SK-N-SH treated with all-trans-retinoic acid at 6 μM for 48 hours (cell line): ENCODE data around the gene FTO.

Experiments
- ATAC-seq: fragments of 200-7000 bp; cut with Tn5 transposase; 3 replicates; pipeline ENCODE4 v1.9.1; 2020; ENCODE audit warnings: mild to moderate bottlenecking, moderate library complexity
- ARNTL ChIP-seq: fragments of 450-650 bp; formaldehyde crosslinking; IDR thresholded peaks from 2 replicates; pipeline ENCODE4 v1.5.0; 2020; ENCODE audit warnings: low read depth, mild to moderate bottlenecking, moderate library complexity, borderline replicate concordance
- CREB5 ChIP-seq: fragments of 250-450 bp; sonication (Bioruptor Pico); IDR thresholded peaks from 2 replicates; pipeline ENCODE4 v1.5.1; 2020; ENCODE audit warnings: low read depth, mild to moderate bottlenecking, moderate library complexity
- CSRNP3 ChIP-seq: fragments of 250-450 bp; sonication (Bioruptor Pico); IDR thresholded peaks from 2 replicates; pipeline ENCODE4 v1.5.1; 2021; ENCODE audit warnings: mild to moderate bottlenecking, moderate library complexity
- ESRRG ChIP-seq: fragments of 250-450 bp; sonication (Bioruptor Pico); IDR thresholded peaks from 2 replicates; pipeline ENCODE4 v1.6.1; 2021; ENCODE audit warnings: mild to moderate bottlenecking
- GLIS3 ChIP-seq: fragments of 250-450 bp; sonication (Bioruptor Pico); IDR thresholded peaks from 2 replicates; pipeline ENCODE4 v1.5.0; 2020; ENCODE audit warnings: mild to moderate bottlenecking, moderate library complexity
- ISL1 ChIP-seq: fragments of 250-450 bp; sonication (Bioruptor Pico); IDR thresholded peaks from 2 replicates; pipeline ENCODE4 v2.1.2; 2022; ENCODE audit warnings: mild to moderate bottlenecking, moderate library complexity
- OSR1 ChIP-seq: fragments of 250-450 bp; sonication (Bioruptor Pico); IDR thresholded peaks from 2 replicates; pipeline ENCODE4 v1.8.0; 2022; ENCODE audit warnings: moderate library complexity, mild to moderate bottlenecking, inconsistent platforms
- POU6F1 ChIP-seq: fragments of 250-450 bp; sonication (Bioruptor Pico); IDR thresholded peaks from 2 replicates; pipeline ENCODE4 v1.8.0; 2021; ENCODE audit warnings: low read depth, mild to moderate bottlenecking, moderate library complexity, borderline replicate concordance
- PPARA ChIP-seq: fragments of 250-450 bp; sonication (Bioruptor Pico); IDR thresholded peaks from 2 replicates; pipeline ENCODE4 v1.5.0; 2020; ENCODE audit warnings: mild to moderate bottlenecking, borderline replicate concordance
- RARB ChIP-seq: fragments of 250-450 bp; sonication (Bioruptor Pico); IDR thresholded peaks from 2 replicates; pipeline ENCODE4 v1.8.0; 2021; ENCODE audit warnings: mild to moderate bottlenecking, moderate library complexity
- SNAI2 ChIP-seq: fragments of 250-450 bp; sonication (Bioruptor Pico); IDR thresholded peaks from 2 replicates; pipeline ENCODE4 v1.5.0; 2020; ENCODE audit warnings: mild to moderate bottlenecking, moderate library complexity
- TCF4 ChIP-seq: fragments of 250-450 bp; sonication (Bioruptor Pico); IDR thresholded peaks from 2 replicates; pipeline ENCODE4 v1.8.0; 2021; ENCODE audit warnings: mild to moderate bottlenecking, moderate library complexity, borderline replicate concordance
- TOX ChIP-seq: fragments of 250-450 bp; sonication (Bioruptor Pico); IDR thresholded peaks from 2 replicates; pipeline ENCODE4 v1.8.0; 2021; ENCODE audit warnings: mild to moderate bottlenecking, moderate library complexity, borderline replicate concordance
- TSHZ2 ChIP-seq: fragments of 250-450 bp; sonication (Bioruptor Pico); IDR thresholded peaks from 2 replicates; pipeline ENCODE4 v1.5.0; 2020; ENCODE audit warnings: mild to moderate bottlenecking, moderate library complexity
- ZC3H10 ChIP-seq: fragments of 250-450 bp; sonication (Bioruptor Pico); IDR thresholded peaks from 2 replicates; pipeline ENCODE4 v1.5.1; 2021; ENCODE audit warnings: mild to moderate bottlenecking, moderate library complexity
- ZFP3 ChIP-seq: fragments of 250-450 bp; sonication (Bioruptor Pico); IDR thresholded peaks from 2 replicates; pipeline ENCODE4 v1.5.0; 2020; ENCODE audit warnings: mild to moderate bottlenecking, moderate library complexity
- ZFP30 ChIP-seq: fragments of 450-650 bp; formaldehyde crosslinking; IDR thresholded peaks from 2 replicates; pipeline ENCODE4 v1.5.0; 2022; ENCODE audit warnings: mild to moderate bottlenecking, moderate library complexity
- ZNF565 ChIP-seq: fragments of 450-650 bp; formaldehyde crosslinking; conservative IDR thresholded peaks from 2 replicates; pipeline ENCODE4 v1.5.0; 2020; ENCODE audit warnings: low read depth, mild to moderate bottlenecking, moderate library complexity
- ZNF70 ChIP-seq: fragments of 450-650 bp; formaldehyde crosslinking; IDR thresholded peaks from 2 replicates; pipeline ENCODE4 v1.5.0; 2020; ENCODE audit warnings: mild to moderate bottlenecking, moderate library complexity

The FTO gene

GRCh38 chr16:53745086-53745485, 41.1 kb downstream of the FTO start:
- ATAC-seq: no peak
- TF ChIP-seq ISL1 (CRISPR knock-in tag): no peak
- TF ChIP-seq SNAI2 (CRISPR knock-in tag): no peak
- TF ChIP-seq, all 23 proteins: peak for 0

- ATAC-seq: peak; percentile 76
- TF ChIP-seq CREB5 (CRISPR knock-in tag) (no peak), CSRNP3 (CRISPR knock-in tag) (no peak), ISL1 (CRISPR knock-in tag) (no peak), OSR1 (CRISPR knock-in tag) (no peak), ZC3H10 (no peak), ZNF565 (no peak), RARB (CRISPR knock-in tag) (no peak), TOX (CRISPR knock-in tag) (no peak), TSHZ2 (CRISPR knock-in tag) (no peak), POU6F1 (CRISPR knock-in tag) (no peak), ZNF70 (no peak), ZFP3 (CRISPR knock-in tag) (no peak)
These were observed 41.9 kb downstream of the FTO start for GRCh38 chr16:53745753-53746266.

GRCh38 chr16:53752560-53752959, 48.6 kb downstream of the FTO start:
- TF ChIP-seq TCF4 (CRISPR knock-in tag) (no peak), ARNTL (no peak), ZNF70 (no peak), RARB (CRISPR knock-in tag) (no peak), TOX (CRISPR knock-in tag) (no peak), ZFP30 (no peak), POU6F1 (CRISPR knock-in tag) (no peak), ZNF565 (no peak), ZFP3 (CRISPR knock-in tag) (no peak), ISL1 (CRISPR knock-in tag) (no peak), ESRRG (CRISPR knock-in tag) (no peak), OSR1 (CRISPR knock-in tag) (no peak), PPARA (CRISPR knock-in tag) (no peak), GLIS3 (CRISPR knock-in tag) (no peak), ZC3H10 (no peak), SNAI2 (CRISPR knock-in tag) (no peak), CSRNP3 (CRISPR knock-in tag) (no peak)
- no peak for ATAC-seq
